ENCODE measurements around the gene TMEM9B. TPM values are rescaled to one million over a fixed set of nuclear protein-coding genes. Genes with fewer than 3 reads are reported as not detected.

Gene TMEM9B
- total and polyA plus RNA-seq, 4 donors, result 57.2 to 134 (median 95.6) TPM

DNA sequence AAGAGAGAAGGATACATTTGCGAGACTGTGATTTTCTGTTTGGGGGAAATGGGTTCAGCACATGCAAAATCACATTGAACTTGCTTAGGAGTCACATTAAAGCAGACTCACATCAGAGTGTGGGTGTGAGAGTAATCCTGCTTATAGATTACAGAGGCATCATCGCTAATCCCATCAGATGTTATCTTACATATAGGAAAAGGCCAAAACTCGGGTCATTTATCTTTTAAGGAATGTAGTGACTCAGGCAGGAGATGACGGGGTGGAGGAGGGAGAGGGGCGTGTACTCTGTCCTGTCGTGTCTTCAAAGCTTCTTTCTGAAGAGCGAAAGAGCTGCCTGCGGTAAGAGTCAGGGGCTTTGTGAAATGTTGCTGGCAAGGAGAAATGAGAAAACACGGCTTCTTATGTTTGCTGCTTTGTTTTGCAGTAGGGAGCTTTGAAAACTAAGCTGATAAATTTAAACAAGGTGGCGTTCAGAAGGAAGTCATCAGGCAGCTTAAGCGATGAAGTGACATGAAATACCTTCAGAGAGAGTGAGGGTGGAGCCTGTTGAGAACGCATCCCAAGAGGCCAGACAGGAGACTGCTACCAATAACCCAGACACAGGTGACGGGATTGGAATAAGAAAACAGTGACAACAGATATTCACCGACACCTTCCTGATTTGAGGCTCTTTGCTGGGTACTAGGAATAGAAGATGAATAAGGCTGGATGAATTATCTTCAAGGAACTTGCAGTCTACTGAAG, 29.3 kb downstream of the TMEM9B start:
- WGBS (ENCODE audit: insufficient coverage), result 59% methylated on average over 12 of the region's 14 CpGs
- no peaks in the 10 kb centered on the region for H3K36me3 ChIP-seq (ENCODE audit: control insufficient read depth, insufficient read depth, low read length)
- H3K27ac ChIP-seq (ENCODE audit: low read depth, low read length), result no peak overlapping the region
- H3K4me3 ChIP-seq (ENCODE audit: low read depth, low read length), result no peak overlapping the region
- H3K27me3 ChIP-seq (ENCODE audit: control insufficient read depth, insufficient read depth, low read length), result no peaks in the 10 kb centered on the region
- no peaks in the 10 kb centered on the region for H3K9me3 ChIP-seq (ENCODE audit: control insufficient read depth, insufficient read depth, low read length)
- DNase-seq (ENCODE audit: low read depth in 4 of 6, low spot score in 6 of 6), result no peak
- H3K4me1 ChIP-seq (ENCODE audit: control insufficient read depth, insufficient read depth, low read length), result no peaks in the 10 kb centered on the region

DNA sequence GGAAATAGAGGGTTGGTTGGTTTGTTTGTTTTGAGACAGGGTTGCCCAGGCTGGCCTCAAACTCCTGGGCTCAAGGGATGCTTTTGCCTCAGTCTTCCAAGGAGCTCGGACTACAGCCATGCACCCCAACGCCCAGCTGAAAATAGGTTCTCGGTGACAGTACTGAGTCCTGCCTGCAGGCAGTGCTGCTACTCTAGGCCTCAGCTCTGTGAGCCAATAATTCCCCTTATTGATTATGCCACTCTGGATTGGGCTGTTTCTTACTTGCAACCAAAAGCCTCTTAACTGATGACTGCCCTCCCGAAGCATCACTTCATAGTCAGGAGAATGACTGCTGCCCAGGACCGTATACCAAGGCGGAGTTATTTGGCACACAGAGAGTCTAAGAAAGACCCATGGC, 30.3 kb downstream of the TMEM9B start:
- H3K9me3 ChIP-seq (ENCODE audit: control insufficient read depth, insufficient read depth, low read length), result no peaks in the 10 kb centered on the region
- H3K27me3 ChIP-seq (ENCODE audit: control insufficient read depth, insufficient read depth, low read length), result no peaks in the 10 kb centered on the region
- H3K4me3 ChIP-seq (ENCODE audit: low read depth, low read length), result no peak overlapping the region
- no peak for DNase-seq (ENCODE audit: low read depth in 4 of 6, low spot score in 6 of 6)
- no peak overlapping the region for H3K27ac ChIP-seq (ENCODE audit: low read depth, low read length)
- H3K4me1 ChIP-seq (ENCODE audit: control insufficient read depth, insufficient read depth, low read length), result no peaks in the 10 kb centered on the region
- no peaks in the 10 kb centered on the region for H3K36me3 ChIP-seq (ENCODE audit: control insufficient read depth, insufficient read depth, low read length)
- WGBS (ENCODE audit: insufficient coverage), result 90% methylated on average over 6 of the region's 6 CpGs

GRCh38 chr11:8932564-8933180, 31.6 kb downstream of the TMEM9B start, which contains the start of gene C11orf16:
Gene C11orf16 (minus strand): TSS chr11:8932947. CDS start chr11:8932308, 639 bp downstream.
- Histone ChIP-seq H3K4me1 (ENCODE audit: control insufficient read depth, insufficient read depth, low read length) (no peaks in the 10 kb centered on the region), H3K9me3 (ENCODE audit: control insufficient read depth, insufficient read depth, low read length) (no peaks in the 10 kb centered on the region), H3K27ac (ENCODE audit: low read depth, low read length) (no peak within 1 kb of the TSS), H3K27me3 (ENCODE audit: control insufficient read depth, insufficient read depth, low read length) (no peaks in the 10 kb centered on the region), H3K36me3 (ENCODE audit: control insufficient read depth, insufficient read depth, low read length) (no peaks in the 10 kb centered on the region), H3K4me3 (ENCODE audit: low read depth, low read length) (no peak within 1 kb of the TSS)
- 63% methylated on average over 12 of the region's 12 CpGs for WGBS (ENCODE audit: insufficient coverage)
- DNase-seq (ENCODE audit: low read depth in 4 of 6, low spot score in 6 of 6), result no peak

- Histone ChIP-seq H3K27me3 (ENCODE audit: control insufficient read depth, insufficient read depth, low read length) (no peaks in the 10 kb centered on the region), H3K36me3 (ENCODE audit: control insufficient read depth, insufficient read depth, low read length) (peaks cover 5% of the 10 kb centered on the region), H3K9me3 (ENCODE audit: control insufficient read depth, insufficient read depth, low read length) (no peaks in the 10 kb centered on the region), H3K4me3 (ENCODE audit: low read depth, low read length) (no peak overlapping the region), H3K4me1 (ENCODE audit: control insufficient read depth, insufficient read depth, low read length) (no peaks in the 10 kb centered on the region), H3K27ac (ENCODE audit: low read depth, low read length) (no peak overlapping the region)
- DNase-seq (ENCODE audit: low read depth in 4 of 6, low spot score in 6 of 6), result no peak
- WGBS (ENCODE audit: insufficient coverage), result 91% methylated on average over 12 of the region's 12 CpGs
Observed at GRCh38 chr11:8930456-8931175, 33.6 kb downstream of the TMEM9B start.

GRCh38 chr11:8928981-8929615, 35.1 kb downstream of the TMEM9B start:
- Histone ChIP-seq H3K4me3 (ENCODE audit: low read depth, low read length) (no peak overlapping the region), H3K36me3 (ENCODE audit: control insufficient read depth, insufficient read depth, low read length) (peaks cover 17% of the 10 kb centered on the region), H3K9me3 (ENCODE audit: control insufficient read depth, insufficient read depth, low read length) (no peaks in the 10 kb centered on the region), H3K4me1 (ENCODE audit: control insufficient read depth, insufficient read depth, low read length) (no peaks in the 10 kb centered on the region), H3K27me3 (ENCODE audit: control insufficient read depth, insufficient read depth, low read length) (no peaks in the 10 kb centered on the region), H3K27ac (ENCODE audit: low read depth, low read length) (no peak overlapping the region)
- no peak for DNase-seq (ENCODE audit: low read depth in 4 of 6, low spot score in 6 of 6)
- WGBS (ENCODE audit: insufficient coverage), result 94% methylated on average over 6 of the region's 9 CpGs

- no peaks in the 10 kb centered on the region for H3K9me3 ChIP-seq (ENCODE audit: control insufficient read depth, insufficient read depth, low read length)
- WGBS (ENCODE audit: insufficient coverage), result 94% methylated on average over 4 of the region's 4 CpGs
- no peaks in the 10 kb centered on the region for H3K27me3 ChIP-seq (ENCODE audit: control insufficient read depth, insufficient read depth, low read length)
- DNase-seq (ENCODE audit: low read depth in 4 of 6, low spot score in 6 of 6), result no peak
- no peaks in the 10 kb centered on the region for H3K4me1 ChIP-seq (ENCODE audit: control insufficient read depth, insufficient read depth, low read length)
- no peak overlapping the region for H3K27ac ChIP-seq (ENCODE audit: low read depth, low read length)
- peaks cover 19% of the 10 kb centered on the region for H3K36me3 ChIP-seq (ENCODE audit: control insufficient read depth, insufficient read depth, low read length)
- no peak overlapping the region for H3K4me3 ChIP-seq (ENCODE audit: low read depth, low read length)
Observed at GRCh38 chr11:8928205-8928604, 36.0 kb downstream of the TMEM9B start.

- WGBS (ENCODE audit: insufficient coverage), result 88% methylated on average over 5 of the region's 5 CpGs
- no peak for DNase-seq (ENCODE audit: low read depth in 4 of 6, low spot score in 6 of 6)
- no peaks in the 10 kb centered on the region for H3K4me1 ChIP-seq (ENCODE audit: control insufficient read depth, insufficient read depth, low read length)
- no peak overlapping the region for H3K4me3 ChIP-seq (ENCODE audit: low read depth, low read length)
- H3K27ac ChIP-seq (ENCODE audit: low read depth, low read length), result no peak overlapping the region
- peaks cover 24% of the 10 kb centered on the region for H3K36me3 ChIP-seq (ENCODE audit: control insufficient read depth, insufficient read depth, low read length)
- no peaks in the 10 kb centered on the region for H3K9me3 ChIP-seq (ENCODE audit: control insufficient read depth, insufficient read depth, low read length)
- H3K27me3 ChIP-seq (ENCODE audit: control insufficient read depth, insufficient read depth, low read length), result no peaks in the 10 kb centered on the region
Observed at GRCh38 chr11:8927233-8927632, 37.0 kb downstream of the TMEM9B start.

GRCh38 chr11:8926236-8926635, 38.0 kb downstream of the TMEM9B start:
- H3K4me1 ChIP-seq (ENCODE audit: control insufficient read depth, insufficient read depth, low read length), result no peaks in the 10 kb centered on the region
- no peak overlapping the region for H3K27ac ChIP-seq (ENCODE audit: low read depth, low read length)
- 95% methylated on average over 5 of the region's 5 CpGs for WGBS (ENCODE audit: insufficient coverage)
- H3K9me3 ChIP-seq (ENCODE audit: control insufficient read depth, insufficient read depth, low read length), result no peaks in the 10 kb centered on the region
- DNase-seq (ENCODE audit: low read depth in 4 of 6, low spot score in 6 of 6), result no peak
- H3K4me3 ChIP-seq (ENCODE audit: low read depth, low read length), result no peak overlapping the region
- no peaks in the 10 kb centered on the region for H3K27me3 ChIP-seq (ENCODE audit: control insufficient read depth, insufficient read depth, low read length)
- peaks cover 31% of the 10 kb centered on the region for H3K36me3 ChIP-seq (ENCODE audit: control insufficient read depth, insufficient read depth, low read length)

GRCh38 chr11:8925711-8926110, 38.5 kb downstream of the TMEM9B start:
- 95% methylated on average over 5 of the region's 5 CpGs for WGBS (ENCODE audit: insufficient coverage)
- no peaks in the 10 kb centered on the region for H3K9me3 ChIP-seq (ENCODE audit: control insufficient read depth, insufficient read depth, low read length)
- H3K27me3 ChIP-seq (ENCODE audit: control insufficient read depth, insufficient read depth, low read length), result no peaks in the 10 kb centered on the region
- no peak overlapping the region for H3K4me3 ChIP-seq (ENCODE audit: low read depth, low read length)
- DNase-seq (ENCODE audit: low read depth in 4 of 6, low spot score in 6 of 6), result no peak
- H3K27ac ChIP-seq (ENCODE audit: low read depth, low read length), result no peak overlapping the region
- no peaks in the 10 kb centered on the region for H3K4me1 ChIP-seq (ENCODE audit: control insufficient read depth, insufficient read depth, low read length)
- peaks cover 35% of the 10 kb centered on the region for H3K36me3 ChIP-seq (ENCODE audit: control insufficient read depth, insufficient read depth, low read length)

Data from spinal cord (tissue), 10 donors.